Liver (tissue), 9 donors: Measurements from ENCODE around the gene ITLN2. TPM values are rescaled to one million over a fixed set of nuclear protein-coding genes. Genes with fewer than 3 reads are reported as not detected.

Source experiments
- DNase-seq: peaks from one replicate; pipeline ENCODE4 v3.0.0-alpha.2; 2017; ENCODE audit warnings: low spot score
- H3K27ac ChIP-seq, 2 donors: one replicate each; pipeline ENCODE4 v1.7.0; 2013; ENCODE audit warnings: inconsistent platforms in 2 of 2, low read length in 2 of 2, control low read depth in 1 of 2, low read depth in 1 of 2, mild to moderate bottlenecking in 1 of 2
- H3K27me3 ChIP-seq, 4 donors: one replicate each; pipeline versions ENCODE4 v1.6.1 to v1.7.0; 2013; ENCODE audit warnings: low read length in 3 of 4, inconsistent platforms in 1 of 4, mild to moderate bottlenecking in 1 of 4, moderate library complexity in 1 of 4; ENCODE audit not compliant: control insufficient read depth in 4 of 4, insufficient read depth in 4 of 4
- H3K36me3 ChIP-seq, 4 donors: one replicate each; pipeline versions ENCODE4 v1.6.1 to v1.7.0; 2013; ENCODE audit warnings: low read length in 3 of 4, mild to moderate bottlenecking in 3 of 4, low read depth in 1 of 4, moderate library complexity in 1 of 4; ENCODE audit not compliant: control insufficient read depth in 4 of 4, insufficient read depth in 3 of 4
- H3K4me1 ChIP-seq, 4 donors: one replicate each; pipeline versions ENCODE4 v1.6.1 to v1.7.0; 2013; ENCODE audit warnings: low read length in 3 of 4, mild to moderate bottlenecking in 3 of 4, moderate library complexity in 1 of 4; ENCODE audit not compliant: control insufficient read depth in 4 of 4, insufficient read depth in 4 of 4
- H3K4me3 ChIP-seq, 3 donors: one replicate each; pipeline versions ENCODE4 v1.6.1 to v1.7.0; 2013; ENCODE audit warnings: low read length in 3 of 3, control low read depth in 1 of 3, low read depth in 1 of 3, mild to moderate bottlenecking in 1 of 3
- H3K9ac ChIP-seq, 2 donors: one replicate each; pipeline ENCODE4 v1.7.0; 2013; ENCODE audit warnings: low read length in 2 of 2, mild to moderate bottlenecking in 2 of 2, moderate library complexity in 2 of 2, control low read depth in 1 of 2, low read depth in 1 of 2
- H3K9me3 ChIP-seq, 4 donors: one replicate each; pipeline versions ENCODE4 v1.6.1 to v1.7.0; 2013; ENCODE audit warnings: low read length in 3 of 4; ENCODE audit not compliant: control insufficient read depth in 4 of 4
- EGR1 ChIP-seq, 2 donors: IDR thresholded peaks; 2 replicates each; pipeline ENCODE4 v1.6.1; 2016 to 2018; ENCODE audit warnings: antibody characterized with exemption in 2 of 2, low read depth in 2 of 2
- FOXA1 ChIP-seq: IDR thresholded peaks from 2 replicates; pipeline ENCODE4 v1.6.1; 2016; ENCODE audit warnings: antibody characterized with exemption
- GABPA ChIP-seq, 2 donors: IDR thresholded peaks in 1 of 2; conservative IDR thresholded peaks in 1 of 2; 2 replicates each; pipeline ENCODE4 v1.6.1; 2016; ENCODE audit warnings: antibody characterized with exemption in 2 of 2, mild to moderate bottlenecking in 1 of 2, moderate library complexity in 1 of 2
- HNF4A ChIP-seq, 2 donors: conservative IDR thresholded peaks; 2 replicates each; pipeline ENCODE4 v1.6.1; 2016; ENCODE audit warnings: antibody characterized with exemption in 2 of 2, mild to moderate bottlenecking in 2 of 2
- HNF4G ChIP-seq: IDR thresholded peaks from 2 replicates; pipeline ENCODE4 v1.6.1; 2016; ENCODE audit warnings: antibody characterized with exemption
- JUND ChIP-seq, 2 donors: IDR thresholded peaks; 2 replicates each; pipeline ENCODE4 v1.6.1; 2016; ENCODE audit warnings: antibody characterized with exemption in 2 of 2
- NR2F2 ChIP-seq: IDR thresholded peaks from 2 replicates; pipeline ENCODE4 v1.6.1; 2016; ENCODE audit warnings: antibody characterized with exemption
- RAD21 ChIP-seq, 2 donors: IDR thresholded peaks; 2 replicates each; pipeline ENCODE4 v1.6.1; 2016; ENCODE audit warnings: antibody characterized with exemption in 2 of 2, mild to moderate bottlenecking in 2 of 2
- RXRA ChIP-seq, 2 donors: IDR thresholded peaks; 2 replicates each; pipeline ENCODE4 v1.6.1; 2017 to 2018; ENCODE audit warnings: antibody characterized with exemption in 2 of 2, mild to moderate bottlenecking in 1 of 2
- SP1 ChIP-seq: IDR thresholded peaks from 2 replicates; pipeline ENCODE4 v1.6.1; 2018; ENCODE audit warnings: antibody characterized with exemption, mild to moderate bottlenecking
- TAF1 ChIP-seq: conservative IDR thresholded peaks from 2 replicates; pipeline ENCODE4 v1.6.1; 2016; ENCODE audit warnings: antibody characterized with exemption, mild to moderate bottlenecking
- WGBS: extraction: QIAGEN DNeasy Blood & Tissue Kit; methylation state at CpG from one replicate; pipeline ENCODE4 v1.1.7; 2013; 5-methylcytosine and 5-hydroxymethylcytosine counted together
- polyA plus RNA-seq, 2 donors: library from polyadenylated mRNA; stranded (reverse) in 1 of 2; unstranded in 1 of 2; fragments of 200-250 nt in 1 of 2; fragments of >200 nt in 1 of 2; fragmentation: Nextera tagmentation in 1 of 2; extraction: Ambion mirVana in 1 of 2; gene quantifications; one replicate each; pipeline versions ENCODE4 v1.2.1 to v1.2.3, GENCODE V29; 2013 to 2015
- total RNA-seq, 2 donors: library from RNA; depleted of rRNA; stranded (reverse); fragments of >200 nt; gene quantifications; one replicate each; pipeline ENCODE4 v1.2.3, GENCODE V29; 2014
- TF ChIP-seq, protein P1 (sequence below): IDR thresholded peaks from 2 replicates; pipeline ENCODE4 v1.6.1; 2016; ENCODE audit warnings: antibody characterized with exemption, mild to moderate bottlenecking
- donor health status: healthy.
- donor health status: healthy.
- donor health status: healthy.
- donor health status: healthy.
- donor health status: healthy.

Gene ITLN2
- total and polyA plus RNA-seq, 4 donors = 0.12 to 0.50 TPM; not detected in 2

GRCh38 chr1:160911925-160912324 is 42.7 kb downstream of the ITLN2 start:
- no peak for DNase-seq
- WGBS = 72% methylated on average over 2 of the region's 2 CpGs
- Histone ChIP-seq H3K9me3 (no peaks in the 10 kb centered on the region), H3K36me3 (no peaks in the 10 kb centered on the region), H3K27ac (no peak overlapping the region), H3K9ac (no peak overlapping the region), H3K4me3 (no peak overlapping the region), H3K4me1 (no peaks in the 10 kb centered on the region), H3K27me3 (no peaks in the 10 kb centered on the region)
- no peak for TF ChIP-seq RAD21 (IDR thresholded peaks at IDR 0.05)
- TF ChIP-seq, protein P1, sequence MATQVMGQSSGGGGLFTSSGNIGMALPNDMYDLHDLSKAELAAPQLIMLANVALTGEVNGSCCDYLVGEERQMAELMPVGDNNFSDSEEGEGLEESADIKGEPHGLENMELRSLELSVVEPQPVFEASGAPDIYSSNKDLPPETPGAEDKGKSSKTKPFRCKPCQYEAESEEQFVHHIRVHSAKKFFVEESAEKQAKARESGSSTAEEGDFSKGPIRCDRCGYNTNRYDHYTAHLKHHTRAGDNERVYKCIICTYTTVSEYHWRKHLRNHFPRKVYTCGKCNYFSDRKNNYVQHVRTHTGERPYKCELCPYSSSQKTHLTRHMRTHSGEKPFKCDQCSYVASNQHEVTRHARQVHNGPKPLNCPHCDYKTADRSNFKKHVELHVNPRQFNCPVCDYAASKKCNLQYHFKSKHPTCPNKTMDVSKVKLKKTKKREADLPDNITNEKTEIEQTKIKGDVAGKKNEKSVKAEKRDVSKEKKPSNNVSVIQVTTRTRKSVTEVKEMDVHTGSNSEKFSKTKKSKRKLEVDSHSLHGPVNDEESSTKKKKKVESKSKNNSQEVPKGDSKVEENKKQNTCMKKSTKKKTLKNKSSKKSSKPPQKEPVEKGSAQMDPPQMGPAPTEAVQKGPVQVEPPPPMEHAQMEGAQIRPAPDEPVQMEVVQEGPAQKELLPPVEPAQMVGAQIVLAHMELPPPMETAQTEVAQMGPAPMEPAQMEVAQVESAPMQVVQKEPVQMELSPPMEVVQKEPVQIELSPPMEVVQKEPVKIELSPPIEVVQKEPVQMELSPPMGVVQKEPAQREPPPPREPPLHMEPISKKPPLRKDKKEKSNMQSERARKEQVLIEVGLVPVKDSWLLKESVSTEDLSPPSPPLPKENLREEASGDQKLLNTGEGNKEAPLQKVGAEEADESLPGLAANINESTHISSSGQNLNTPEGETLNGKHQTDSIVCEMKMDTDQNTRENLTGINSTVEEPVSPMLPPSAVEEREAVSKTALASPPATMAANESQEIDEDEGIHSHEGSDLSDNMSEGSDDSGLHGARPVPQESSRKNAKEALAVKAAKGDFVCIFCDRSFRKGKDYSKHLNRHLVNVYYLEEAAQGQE = no peak
- no peak for TF ChIP-seq GABPA (IDR thresholded peaks at IDR 0.05 in 1 of 2, conservative IDR thresholded peaks at IDR 0.05 in 1 of 2)
- TF ChIP-seq HNF4G = no peak
- TF ChIP-seq SP1 = no peak

DNA sequence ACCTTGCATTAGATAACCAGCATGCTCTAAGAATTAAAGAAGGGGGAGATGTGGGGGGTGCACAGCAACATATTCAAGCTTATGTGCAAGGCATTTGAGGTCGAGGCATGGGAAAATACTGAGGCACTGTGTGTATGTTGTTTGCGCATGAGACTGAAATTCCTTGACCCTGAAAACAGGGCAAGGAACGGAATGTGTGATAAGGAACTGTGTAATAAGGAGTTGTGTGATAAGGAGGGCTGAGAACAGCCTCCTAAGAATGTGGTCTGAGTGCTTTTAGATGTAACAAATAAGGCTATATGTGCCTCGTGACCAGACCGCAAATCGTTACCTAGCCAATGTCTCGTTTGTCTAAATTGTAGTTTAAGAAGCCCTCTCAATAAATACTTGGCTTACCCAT is 43.2 kb downstream of the ITLN2 start:
- H3K27me3 ChIP-seq = no peaks in the 10 kb centered on the region
- H3K36me3 ChIP-seq = no peaks in the 10 kb centered on the region
- no peak overlapping the region for H3K9ac ChIP-seq
- H3K27ac ChIP-seq = no peak overlapping the region
- WGBS = 65% methylated on average over 7 of the region's 7 CpGs
- DNase-seq = no peak
- H3K4me3 ChIP-seq = no peak overlapping the region
- no peaks in the 10 kb centered on the region for H3K9me3 ChIP-seq
- H3K4me1 ChIP-seq = no peaks in the 10 kb centered on the region
- TF ChIP-seq EGR1 (IDR thresholded peaks at IDR 0.05; ENCODE audit: low read depth in 2 of 2) = no peak
- no peak for TF ChIP-seq JUND (IDR thresholded peaks at IDR 0.05)
- TF ChIP-seq FOXA1 = no peak
- TF ChIP-seq, protein P1 = no peak
- TF ChIP-seq TAF1 = no peak
- TF ChIP-seq SP1 = peak; percentile 31
- peak; percentile 89 for TF ChIP-seq NR2F2
- TF ChIP-seq RXRA (IDR thresholded peaks at IDR 0.05) = peak; percentile 28 to 47
- TF ChIP-seq GABPA (IDR thresholded peaks at IDR 0.05 in 1 of 2, conservative IDR thresholded peaks at IDR 0.05 in 1 of 2) = no peak
- TF ChIP-seq HNF4A (conservative IDR thresholded peaks at IDR 0.05) = no peak
